HepG2 (cell line): ENCODE measurements around the gene TYMP. TPM values are rescaled to one million over a fixed set of nuclear protein-coding genes. Genes with fewer than 3 reads are reported as not detected.

ENCODE experiments used
- ATAC-seq: fragments of 200-7000 bp; cut with Tn5 transposase; 3 replicates; pipeline ENCODE4 v1.9.1; 2020; ENCODE audit warnings: mild to moderate bottlenecking, moderate library complexity
- BruUV-seq: library from RNA; stranded (reverse); fragments of 400-500 nt; replicated peaks from 2 replicates; lab custom pipeline; 2021; lab: Mats Ljungman, UMichigan
- CTCF ChIA-PET: fragments of 300-600 bp; formaldehyde crosslinking; extraction: SDS; loops from one replicate; lab custom pipeline; 2021; ENCODE audit warnings: low total read pairs, inconsistent platforms, low intra/inter-chr PET ratio; lab: Yijun Ruan, JAX
- POLR2A ChIA-PET: fragments of 350-600 bp; sonication (Branson Sonifier 250); formaldehyde crosslinking; loops from one replicate; lab custom pipeline; 2020; ENCODE audit warnings: antibody characterized with exemption, inconsistent platforms; lab: Yijun Ruan, JAX
- DNase-seq: peaks from one replicate; pipeline ENCODE4 v3.0.0-alpha.2; 2015; ENCODE audit warnings: low spot score
- FAIRE-seq: peaks from 3 replicates; lab custom pipeline; 2011; peaks lifted over from hg19 to GRCh38; lab: Jason Lieb, UNC
- H2AFZ ChIP-seq: one replicate; pipeline ENCODE4 v1.6.1; 2011; ENCODE audit warnings: low read length, inconsistent platforms
- H3K27ac ChIP-seq: fragments of 300-600 bp; 3 replicates; pipeline ENCODE4 v1.8.0; 2011; ENCODE audit warnings: mixed run types, mild to moderate bottlenecking, mixed read lengths, low read length, inconsistent platforms; ENCODE audit not compliant: insufficient read depth; ENCODE audit errors: extremely low read length
- H3K27me3 ChIP-seq, 2 experiments: fragments of 200-600 bp in 1 of 2; 2 replicates in 1 of 2; 3 replicates in 1 of 2; pipeline versions ENCODE4 v1.6.0 to v1.8.0; 2011; ENCODE audit warnings: low read length in 2 of 2, mild to moderate bottlenecking in 2 of 2, moderate library complexity in 2 of 2, inconsistent platforms in 1 of 2; ENCODE audit not compliant: insufficient read depth in 2 of 2, control insufficient read depth in 1 of 2
- H3K36me3 ChIP-seq, 2 experiments: fragments of 200-600 bp in 1 of 2; replicated peaks in 1 of 2; 2 replicates in 1 of 2; 3 replicates in 1 of 2; pipeline versions ENCODE4 v1.5.1 to v1.8.0; 2011; ENCODE audit warnings: low read length in 2 of 2, inconsistent platforms in 1 of 2; ENCODE audit not compliant: insufficient read depth in 2 of 2, control insufficient read depth in 1 of 2
- H3K4me1 ChIP-seq: 2 replicates; pipeline ENCODE4 v1.5.1; 2012; ENCODE audit warnings: low read length, inconsistent platforms; ENCODE audit not compliant: insufficient read depth
- H3K4me2 ChIP-seq: 2 replicates; pipeline ENCODE4 v1.6.0; 2011; ENCODE audit warnings: low read depth, low read length, inconsistent platforms
- H3K4me3 ChIP-seq, 3 experiments: fragments of 200-600 bp in 1 of 3; sonication (generic), shearing (Covaris generic) in 1 of 3; replicated peaks in 1 of 3; 2 replicates each; pipeline ENCODE4 v1.5.1; 2011 to 2016; ENCODE audit warnings: low read length in 3 of 3, inconsistent platforms in 2 of 3, low read depth in 2 of 3, mild to moderate bottlenecking in 2 of 3, control low read depth in 1 of 3, mixed read lengths in 1 of 3; ENCODE audit not compliant: insufficient read depth in 1 of 3
- H3K79me2 ChIP-seq: one replicate; pipeline ENCODE4 v1.6.1; 2011; ENCODE audit warnings: low read length, inconsistent platforms; ENCODE audit not compliant: insufficient read depth
- H3K9ac ChIP-seq: 2 replicates; pipeline ENCODE4 v1.6.0; 2011; ENCODE audit warnings: mild to moderate bottlenecking, low read depth, low read length, inconsistent platforms; ENCODE audit not compliant: insufficient read depth
- H3K9me3 ChIP-seq: 2 replicates; pipeline ENCODE4 v1.5.1; 2012; ENCODE audit warnings: mild to moderate bottlenecking, low read length
- H4K20me1 ChIP-seq: 2 replicates; pipeline ENCODE4 v1.6.0; 2011; ENCODE audit warnings: inconsistent platforms, mild to moderate bottlenecking, low read length, moderate library complexity; ENCODE audit not compliant: insufficient read depth
- ATF7-NPFF ChIP-seq: sonication (generic); formaldehyde crosslinking; IDR thresholded peaks from 2 replicates; pipeline ENCODE4 v1.8.1; 2023; ENCODE audit warnings: mild to moderate bottlenecking, low read depth, missing genetic modification reagents, moderate library complexity
- MTA1 ChIP-seq: sonication (generic); formaldehyde crosslinking; IDR thresholded peaks from 2 replicates; pipeline ENCODE4 v1.4.0; 2020; ENCODE audit warnings: missing genetic modification reagents, mild to moderate bottlenecking, borderline replicate concordance
- NFYC ChIP-seq: IDR thresholded peaks from 2 replicates; pipeline ENCODE4 v1.6.1; 2016; ENCODE audit warnings: missing genetic modification reagents, missing compliant biosample characterization
- POLR2AphosphoS2 ChIP-seq: IDR thresholded peaks from 2 replicates; pipeline ENCODE4 v1.6.1; 2011; ENCODE audit warnings: low read depth, low read length, improper control_type of control experiment
- ZNF121 ChIP-seq: sonication (generic); formaldehyde crosslinking; IDR thresholded peaks from 2 replicates; pipeline ENCODE4 v1.5.0; 2020; ENCODE audit warnings: mild to moderate bottlenecking, missing genetic modification reagents
- ZNF460 ChIP-seq: sonication (generic); formaldehyde crosslinking; IDR thresholded peaks from 2 replicates; pipeline ENCODE4 v1.5.1; 2020; ENCODE audit warnings: missing genetic modification reagents, mild to moderate bottlenecking, borderline replicate concordance
- ZNF549 ChIP-seq: sonication (generic); formaldehyde crosslinking; IDR thresholded peaks from 2 replicates; pipeline ENCODE4 v1.5.0; 2020; ENCODE audit warnings: missing genetic modification reagents
- ZNF589 ChIP-seq: sonication (generic); formaldehyde crosslinking; conservative IDR thresholded peaks from 2 replicates; pipeline ENCODE4 v1.8.0; 2022; ENCODE audit warnings: mild to moderate bottlenecking, moderate library complexity, missing genetic modification reagents
- WGBS: methylation state at CpG from one replicate; pipeline ENCODE4 v1.1.6; 2017; ENCODE audit warnings: low lambda C conversion rate; 5-methylcytosine and 5-hydroxymethylcytosine counted together
- in situ Hi-C: cut with HindIII; loops from 2 replicates; pipeline ENCODE4 v1.10.0; 2017; ENCODE audit warnings: low pct_unique_long_range_greater_than_20kb; ENCODE audit not compliant: extremely low pct_ligation_motif_present
- intact Hi-C: fragments of 100-400 bp; cut with micrococcal nuclease; formaldehyde crosslinking; loops from one replicate; pipeline ENCODE4 v1.10.0; 2022; ENCODE audit not compliant: unreplicated experiment
- polyA plus RNA-seq, 8 experiments: library from polyadenylated mRNA; depleted of rRNA in 3 of 8; stranded (reverse) in 7 of 8; unstranded in 1 of 8; fragments of >200 nt; fragmentation: Illumina TruSeq in 4 of 8; extraction: Trizol in 4 of 8; gene quantifications; 2 replicates each; pipeline versions ENCODE4 v1.2.1 to v1.2.3, GENCODE V29; 2011 to 2016; ENCODE audit warnings: low read depth in 4 of 8, missing spikeins in 1 of 8, mixed read lengths in 1 of 8; ENCODE audit not compliant: insufficient read depth in 1 of 8
- total RNA-seq, 5 experiments: library from RNA; depleted of rRNA; stranded (reverse); fragments of >200 nt; fragmentation: Illumina TruSeq; extraction: Trizol; gene quantifications; 2 replicates each; pipeline ENCODE4 v1.2.3, GENCODE V29; 2016; ENCODE audit warnings: low read depth in 1 of 5
- TF ChIP-seq, protein P1 (sequence below): sonication (generic); formaldehyde crosslinking; IDR thresholded peaks from 2 replicates; pipeline ENCODE4 v1.5.0; 2020; ENCODE audit warnings: mild to moderate bottlenecking, missing genetic modification reagents, borderline replicate concordance
- TF ChIP-seq, protein P2 (sequence below): sonication (generic); formaldehyde crosslinking; IDR thresholded peaks from 2 replicates; pipeline ENCODE4 v1.5.0; 2020; ENCODE audit warnings: mild to moderate bottlenecking, missing genetic modification reagents, borderline replicate concordance

TYMP gene
- total and polyA plus RNA-seq, 2 of the 13 experiments (the other 11 are each of a cell fraction or from before 2014, with no cell fraction given) = 3.9 to 4.3 TPM

DNA sequence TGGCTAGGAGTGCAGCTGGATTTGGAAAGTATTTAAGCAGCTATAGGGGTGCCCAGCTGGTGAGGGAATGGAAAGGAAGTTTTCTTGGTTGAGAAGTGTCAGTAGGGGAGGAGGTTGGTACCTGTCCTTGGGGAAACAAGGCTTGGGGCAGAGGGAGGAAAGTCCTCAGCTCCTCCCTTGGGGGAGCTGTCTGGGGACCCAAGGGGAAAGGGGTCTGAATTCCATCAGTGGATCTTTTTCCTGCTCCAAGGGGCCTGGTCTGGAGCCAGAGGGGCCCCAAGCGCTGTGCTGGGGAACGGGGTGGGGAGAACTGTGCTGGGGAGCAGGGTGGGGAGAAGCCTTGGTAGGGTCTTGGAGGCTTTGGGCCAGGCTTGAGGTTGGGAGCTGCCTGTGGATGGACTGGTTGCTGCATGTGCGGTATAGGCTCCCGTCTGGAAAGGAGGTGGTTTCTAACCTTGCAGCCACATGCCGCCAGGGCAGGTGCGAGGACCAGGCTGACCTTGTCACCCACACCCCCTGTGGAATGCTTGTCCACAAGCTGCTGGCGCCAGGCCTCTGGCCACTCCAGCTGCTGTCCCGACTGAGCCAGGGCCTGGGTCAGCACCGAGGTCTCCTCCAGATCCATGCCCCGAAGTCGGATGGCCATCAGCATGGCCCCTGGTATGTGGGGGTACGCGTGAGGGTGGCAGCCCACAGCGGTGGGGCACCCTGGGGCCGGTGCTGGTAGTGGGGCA lies 963 bp downstream of the TYMP start (continued):
- no peak for TF ChIP-seq ZNF549
- no peak for TF ChIP-seq MTA1 (CRISPR knock-in tag)
- no peak for TF ChIP-seq POLR2AphosphoS2

DNA sequence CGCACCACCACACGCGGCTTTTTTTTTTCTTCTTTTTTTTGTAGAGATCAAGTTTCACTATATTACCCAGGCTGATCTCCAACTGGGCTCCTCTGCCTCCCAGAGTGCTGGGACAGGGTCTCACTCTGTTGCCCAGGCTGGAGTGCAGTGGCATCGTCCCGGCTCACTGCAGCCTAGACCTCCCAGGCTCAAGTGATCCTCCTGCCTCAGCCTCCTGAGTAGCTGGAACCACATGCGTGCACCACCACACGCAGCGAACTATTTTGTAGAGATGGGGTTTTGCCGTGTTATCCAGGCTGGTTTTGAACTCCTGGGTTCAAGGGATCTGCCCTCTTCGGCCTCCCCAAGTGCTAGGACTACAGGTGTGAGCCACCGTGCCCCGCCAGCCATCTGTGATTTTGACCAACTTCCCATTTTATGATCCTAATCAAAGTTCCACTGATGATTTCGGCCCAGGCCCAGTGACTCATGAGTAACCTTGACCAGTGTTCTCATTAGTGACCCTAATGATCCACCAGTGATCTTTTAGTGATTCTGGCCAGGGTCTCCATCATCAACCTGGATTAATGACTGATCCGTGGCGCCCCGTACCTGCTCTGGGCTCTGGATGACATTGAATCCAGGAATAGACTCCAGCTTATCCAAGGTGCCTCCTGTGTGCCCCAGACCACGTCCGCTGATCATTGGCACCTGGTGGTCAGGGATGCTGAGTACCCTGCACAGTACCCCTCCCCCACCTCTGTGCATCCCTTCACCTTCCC lies 1.7 kb downstream of the TYMP start:
- Histone ChIP-seq H3K79me2 (peaks cover 20% of the 10 kb centered on the region), H2AFZ (no peak overlapping the region), H3K9me3 (no peaks in the 10 kb centered on the region), H3K4me2 (no peak overlapping the region), H3K4me1 (peaks cover 70% of the 10 kb centered on the region), H3K9ac (no peak overlapping the region), H3K4me3 (no peak overlapping the region), H3K36me3 (peaks cover 1 to 7% of the 10 kb centered on the region in 2 experiments; a peak in 4 of 5 replicates), H4K20me1 (peaks cover 15% of the 10 kb centered on the region), H3K27ac (no peak overlapping the region), H3K27me3 (no peaks in the 10 kb centered on the region)
- in situ Hi-C loops = no loop called here
- ChIA-PET POLR2A (interaction anchor here (0.8 to 2.5 kb wide), 6 partner anchors 10 to 172 kb away, joined by 3 to 7 read pairs (median 4); partner anchors contain the start of genes ARSA, LMF2, NCAPH2 and SYCE3), CTCF (no interaction called here)
- BruUV-seq = no TSS peak
- ATAC-seq (no peak), DNase-seq (no peak), FAIRE-seq (no peak)
- intact Hi-C loops = loop anchor here (5.0 kb wide), 1 partner anchor 34 kb away; the partner anchor contains the start of gene SYCE3
- 91% methylated on average over 17 of the region's 18 CpGs for WGBS
- TF ChIP-seq NFYC (CRISPR knock-in tag) (no peak), ATF7-NPFF (CRISPR knock-in tag) (no peak), ZNF460 (CRISPR knock-in tag) (peak; percentile 14; the same call in 1 of the 2 replicates), ZNF589 (no peak), ZNF121 (CRISPR knock-in tag) (peak; percentile 51; the same call in 1 of the 2 replicates)
- TF ChIP-seq, protein P1, sequence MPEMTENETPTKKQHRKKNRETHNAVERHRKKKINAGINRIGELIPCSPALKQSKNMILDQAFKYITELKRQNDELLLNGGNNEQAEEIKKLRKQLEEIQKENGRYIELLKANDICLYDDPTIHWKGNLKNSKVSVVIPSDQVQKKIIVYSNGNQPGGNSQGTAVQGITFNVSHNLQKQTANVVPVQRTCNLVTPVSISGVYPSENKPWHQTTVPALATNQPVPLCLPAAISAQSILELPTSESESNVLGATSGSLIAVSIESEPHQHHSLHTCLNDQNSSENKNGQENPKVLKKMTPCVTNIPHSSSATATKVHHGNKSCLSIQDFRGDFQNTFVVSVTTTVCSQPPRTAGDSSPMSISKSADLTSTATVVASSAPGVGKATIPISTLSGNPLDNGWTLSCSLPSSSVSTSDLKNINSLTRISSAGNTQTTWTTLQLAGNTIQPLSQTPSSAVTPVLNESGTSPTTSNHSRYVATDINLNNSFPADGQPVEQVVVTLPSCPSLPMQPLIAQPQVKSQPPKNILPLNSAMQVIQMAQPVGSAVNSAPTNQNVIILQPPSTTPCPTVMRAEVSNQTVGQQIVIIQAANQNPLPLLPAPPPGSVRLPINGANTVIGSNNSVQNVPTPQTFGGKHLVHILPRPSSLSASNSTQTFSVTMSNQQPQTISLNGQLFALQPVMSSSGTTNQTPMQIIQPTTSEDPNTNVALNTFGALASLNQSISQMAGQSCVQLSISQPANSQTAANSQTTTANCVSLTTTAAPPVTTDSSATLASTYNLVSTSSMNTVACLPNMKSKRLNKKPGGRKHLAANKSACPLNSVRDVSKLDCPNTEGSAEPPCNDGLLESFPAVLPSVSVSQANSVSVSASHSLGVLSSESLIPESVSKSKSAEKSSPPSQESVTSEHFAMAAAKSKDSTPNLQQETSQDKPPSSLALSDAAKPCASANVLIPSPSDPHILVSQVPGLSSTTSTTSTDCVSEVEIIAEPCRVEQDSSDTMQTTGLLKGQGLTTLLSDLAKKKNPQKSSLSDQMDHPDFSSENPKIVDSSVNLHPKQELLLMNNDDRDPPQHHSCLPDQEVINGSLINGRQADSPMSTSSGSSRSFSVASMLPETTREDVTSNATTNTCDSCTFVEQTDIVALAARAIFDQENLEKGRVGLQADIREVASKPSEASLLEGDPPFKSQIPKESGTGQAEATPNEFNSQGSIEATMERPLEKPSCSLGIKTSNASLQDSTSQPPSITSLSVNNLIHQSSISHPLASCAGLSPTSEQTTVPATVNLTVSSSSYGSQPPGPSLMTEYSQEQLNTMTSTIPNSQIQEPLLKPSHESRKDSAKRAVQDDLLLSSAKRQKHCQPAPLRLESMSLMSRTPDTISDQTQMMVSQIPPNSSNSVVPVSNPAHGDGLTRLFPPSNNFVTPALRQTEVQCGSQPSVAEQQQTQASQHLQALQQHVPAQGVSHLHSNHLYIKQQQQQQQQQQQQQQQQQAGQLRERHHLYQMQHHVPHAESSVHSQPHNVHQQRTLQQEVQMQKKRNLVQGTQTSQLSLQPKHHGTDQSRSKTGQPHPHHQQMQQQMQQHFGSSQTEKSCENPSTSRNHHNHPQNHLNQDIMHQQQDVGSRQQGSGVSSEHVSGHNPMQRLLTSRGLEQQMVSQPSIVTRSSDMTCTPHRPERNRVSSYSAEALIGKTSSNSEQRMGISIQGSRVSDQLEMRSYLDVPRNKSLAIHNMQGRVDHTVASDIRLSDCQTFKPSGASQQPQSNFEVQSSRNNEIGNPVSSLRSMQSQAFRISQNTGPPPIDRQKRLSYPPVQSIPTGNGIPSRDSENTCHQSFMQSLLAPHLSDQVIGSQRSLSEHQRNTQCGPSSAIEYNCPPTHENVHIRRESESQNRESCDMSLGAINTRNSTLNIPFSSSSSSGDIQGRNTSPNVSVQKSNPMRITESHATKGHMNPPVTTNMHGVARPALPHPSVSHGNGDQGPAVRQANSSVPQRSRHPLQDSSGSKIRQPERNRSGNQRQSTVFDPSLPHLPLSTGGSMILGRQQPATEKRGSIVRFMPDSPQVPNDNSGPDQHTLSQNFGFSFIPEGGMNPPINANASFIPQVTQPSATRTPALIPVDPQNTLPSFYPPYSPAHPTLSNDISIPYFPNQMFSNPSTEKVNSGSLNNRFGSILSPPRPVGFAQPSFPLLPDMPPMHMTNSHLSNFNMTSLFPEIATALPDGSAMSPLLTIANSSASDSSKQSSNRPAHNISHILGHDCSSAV (CRISPR knock-in tag) = no peak
- TF ChIP-seq, protein P2, sequence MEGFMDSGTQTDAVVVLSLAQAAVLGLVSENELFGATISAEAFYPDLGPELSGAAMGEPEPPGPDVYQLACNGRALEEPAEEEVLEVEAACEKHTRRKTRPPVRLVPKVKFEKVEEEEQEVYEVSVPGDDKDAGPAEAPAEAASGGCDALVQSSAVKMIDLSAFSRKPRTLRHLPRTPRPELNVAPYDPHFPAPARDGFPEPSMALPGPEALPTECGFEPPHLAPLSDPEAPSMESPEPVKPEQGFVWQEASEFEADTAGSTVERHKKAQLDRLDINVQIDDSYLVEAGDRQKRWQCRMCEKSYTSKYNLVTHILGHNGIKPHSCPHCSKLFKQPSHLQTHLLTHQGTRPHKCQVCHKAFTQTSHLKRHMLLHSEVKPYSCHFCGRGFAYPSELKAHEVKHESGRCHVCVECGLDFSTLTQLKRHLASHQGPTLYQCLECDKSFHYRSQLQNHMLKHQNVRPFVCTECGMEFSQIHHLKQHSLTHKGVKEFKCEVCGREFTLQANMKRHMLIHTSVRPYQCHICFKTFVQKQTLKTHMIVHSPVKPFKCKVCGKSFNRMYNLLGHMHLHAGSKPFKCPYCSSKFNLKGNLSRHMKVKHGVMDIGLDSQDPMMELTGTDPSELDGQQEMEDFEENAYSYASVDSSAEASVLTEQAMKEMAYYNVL (CRISPR knock-in tag) = no peak
